A673 (cell line): ENCODE data around the gene IL17B. TPM values are rescaled to one million over a fixed set of nuclear protein-coding genes. Genes with fewer than 3 reads are reported as not detected.

ENCODE experiments used
- BruUV-seq: library from RNA; stranded (reverse); fragments of 400-500 nt; replicated peaks from 2 replicates; lab custom pipeline; 2021; lab: Mats Ljungman, UMichigan
- CTCF ChIA-PET: fragments of 300-600 bp; sonication (Branson Sonifier 250); formaldehyde crosslinking; loops from one replicate; lab custom pipeline; 2022; ENCODE audit warnings: antibody characterized with exemption; lab: Charles Lee
- POLR2A ChIA-PET: fragments of 300-600 bp; sonication (Branson Sonifier 250); formaldehyde crosslinking; loops from one replicate; lab custom pipeline; 2022; ENCODE audit warnings: antibody characterized with exemption; ENCODE audit not compliant: low non-redundant PET; lab: Charles Lee
- DNase-seq: peaks from one replicate; pipeline ENCODE4 v3.0.0-alpha.2; 2015; ENCODE audit warnings: low spot score
- H3K27ac ChIP-seq: fragments of 200-600 bp; sonication (generic); 2 replicates; pipeline ENCODE4 v1.5.1; 2016; ENCODE audit warnings: mixed run types, low read depth, mild to moderate bottlenecking, mixed read lengths, antibody characterized with exemption, low read length; ENCODE audit not compliant: poor library complexity, severe bottlenecking
- H3K27me3 ChIP-seq: fragments of 200-600 bp; sonication (generic); replicated peaks from 2 replicates; pipeline ENCODE4 v1.6.1; 2017; ENCODE audit warnings: mixed run types, low read depth, mild to moderate bottlenecking, mixed read lengths, antibody characterized with exemption, low read length; ENCODE audit not compliant: insufficient read depth, poor library complexity
- H3K36me3 ChIP-seq: fragments of 200-600 bp; sonication (generic); 2 replicates; pipeline ENCODE4 v1.6.1; 2016; ENCODE audit warnings: mixed run types, mild to moderate bottlenecking, mixed read lengths, antibody characterized with exemption, low read length; ENCODE audit not compliant: insufficient read depth, poor library complexity, severe bottlenecking
- H3K4me1 ChIP-seq: fragments of 200-600 bp; sonication (generic); 2 replicates; pipeline ENCODE4 v1.6.1; 2017; ENCODE audit warnings: mixed run types, mild to moderate bottlenecking, mixed read lengths, antibody characterized with exemption, low read length; ENCODE audit not compliant: insufficient read depth, poor library complexity, severe bottlenecking
- H3K4me3 ChIP-seq: fragments of 200-600 bp; sonication (generic); 2 replicates; pipeline ENCODE4 v1.5.1; 2016; ENCODE audit warnings: low read depth, mixed run types, mild to moderate bottlenecking, mixed read lengths, low read length; ENCODE audit not compliant: poor library complexity, severe bottlenecking
- H3K9me3 ChIP-seq: fragments of 200-600 bp; sonication (generic); 2 replicates; pipeline ENCODE4 v1.6.1; 2016; ENCODE audit warnings: mixed run types, low read depth, mild to moderate bottlenecking, mixed read lengths, antibody characterized with exemption, low read length; ENCODE audit not compliant: poor library complexity, severe bottlenecking
- EZH2 ChIP-seq: fragments of 200-600 bp; sonication (generic); IDR thresholded peaks from 2 replicates; pipeline ENCODE4 v1.6.1; 2017; ENCODE audit warnings: borderline replicate concordance, low read depth, mild to moderate bottlenecking, mixed read lengths, antibody characterized with exemption, low read length; ENCODE audit not compliant: poor library complexity, severe bottlenecking
- intact Hi-C: fragments of 100-400 bp; cut with micrococcal nuclease; formaldehyde crosslinking; loops from one replicate; pipeline ENCODE4 v1.10.0; 2022; ENCODE audit not compliant: unreplicated experiment
- total RNA-seq: library from RNA; stranded (reverse); gene quantifications from 2 replicates; pipeline ENCODE4 v1.2.3, GENCODE V29; 2021
- TF ChIP-seq, protein P1 (sequence below): fragments of 300-800, 200-600 bp; sonication (generic); conservative IDR thresholded peaks from 2 replicates; pipeline ENCODE4 v1.5.1; 2017; ENCODE audit warnings: low read depth, mild to moderate bottlenecking, antibody characterized with exemption, low read length, moderate library complexity, mixed read lengths

The IL17B gene
- total RNA-seq, 1 experiment from 2014 or later: not detected

DNA sequence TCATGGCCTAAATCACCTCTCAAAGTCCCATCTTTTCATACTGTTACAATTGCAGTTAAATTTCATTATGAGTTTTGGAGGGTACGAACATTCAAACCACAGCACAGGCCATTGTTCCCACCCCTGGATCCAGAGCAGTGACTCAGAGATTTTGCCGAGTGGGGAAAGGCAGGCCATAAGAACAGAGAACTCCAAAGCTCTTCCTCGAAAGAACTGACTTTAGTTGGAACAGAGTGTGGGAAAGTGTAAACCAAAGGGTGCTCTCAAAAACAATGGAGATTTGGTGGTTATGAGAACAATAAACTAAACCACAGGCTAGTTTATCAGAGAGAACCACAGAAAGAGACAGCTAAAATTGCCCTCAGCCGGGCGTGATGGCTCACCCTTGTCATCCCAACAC lies 53.2 kb downstream of the IL17B start:
- intact Hi-C loops: no loop called here
- Histone ChIP-seq H3K36me3 (no peaks in the 10 kb centered on the region), H3K4me1 (peaks cover 5% of the 10 kb centered on the region), H3K4me3 (no peak overlapping the region), H3K27me3 (no peaks in the 10 kb centered on the region), H3K27ac (no peak overlapping the region), H3K9me3 (no peaks in the 10 kb centered on the region)
- no TSS peak for BruUV-seq
- ChIA-PET CTCF (no interaction called here), POLR2A (no interaction called here)
- TF ChIP-seq EZH2: no peak
- TF ChIP-seq, protein P1, sequence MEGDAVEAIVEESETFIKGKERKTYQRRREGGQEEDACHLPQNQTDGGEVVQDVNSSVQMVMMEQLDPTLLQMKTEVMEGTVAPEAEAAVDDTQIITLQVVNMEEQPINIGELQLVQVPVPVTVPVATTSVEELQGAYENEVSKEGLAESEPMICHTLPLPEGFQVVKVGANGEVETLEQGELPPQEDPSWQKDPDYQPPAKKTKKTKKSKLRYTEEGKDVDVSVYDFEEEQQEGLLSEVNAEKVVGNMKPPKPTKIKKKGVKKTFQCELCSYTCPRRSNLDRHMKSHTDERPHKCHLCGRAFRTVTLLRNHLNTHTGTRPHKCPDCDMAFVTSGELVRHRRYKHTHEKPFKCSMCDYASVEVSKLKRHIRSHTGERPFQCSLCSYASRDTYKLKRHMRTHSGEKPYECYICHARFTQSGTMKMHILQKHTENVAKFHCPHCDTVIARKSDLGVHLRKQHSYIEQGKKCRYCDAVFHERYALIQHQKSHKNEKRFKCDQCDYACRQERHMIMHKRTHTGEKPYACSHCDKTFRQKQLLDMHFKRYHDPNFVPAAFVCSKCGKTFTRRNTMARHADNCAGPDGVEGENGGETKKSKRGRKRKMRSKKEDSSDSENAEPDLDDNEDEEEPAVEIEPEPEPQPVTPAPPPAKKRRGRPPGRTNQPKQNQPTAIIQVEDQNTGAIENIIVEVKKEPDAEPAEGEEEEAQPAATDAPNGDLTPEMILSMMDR: no peak
- no peak for DNase-seq

DNA sequence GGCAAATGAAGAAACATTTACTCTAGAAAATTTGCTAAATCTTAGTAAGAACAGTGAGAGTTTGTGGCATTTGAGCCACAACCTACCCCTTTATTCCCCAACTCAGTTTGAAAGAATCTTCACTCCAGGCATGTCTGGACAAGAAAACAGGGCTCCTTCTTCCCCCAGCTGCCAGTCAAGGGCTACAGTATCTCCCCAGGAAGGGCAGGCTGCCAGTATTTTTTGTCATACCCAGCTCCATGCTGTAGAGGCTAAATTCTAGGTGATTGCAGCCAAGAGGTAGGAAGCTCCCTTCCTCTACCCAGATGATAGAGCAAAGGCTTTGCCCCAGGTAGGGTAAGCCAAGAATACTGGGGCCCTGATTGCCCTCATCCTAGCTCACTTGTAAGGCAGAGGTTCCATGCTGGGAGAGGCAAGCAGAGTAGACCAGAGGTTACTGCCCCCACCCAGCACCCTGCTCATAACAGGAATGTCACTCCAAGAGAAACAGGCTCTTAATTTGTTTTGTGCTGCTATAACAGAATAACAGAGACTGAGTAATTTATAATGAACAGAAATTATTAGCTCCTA lies 53.8 kb downstream of the IL17B start:
- TF ChIP-seq, protein P1: no peak
- TF ChIP-seq EZH2: no peak
- ChIA-PET CTCF (no interaction called here), POLR2A (interaction anchor here (0.9 kb wide), 1 partner anchor 53 kb away, joined by 4 read pairs; no protein-coding TSS in a partner anchor)
- DNase-seq: no peak
- no peaks in the 10 kb centered on the region for H3K27me3 ChIP-seq
- H3K36me3 ChIP-seq: no peaks in the 10 kb centered on the region
- H3K27ac ChIP-seq: no peak overlapping the region
- BruUV-seq: no TSS peak
- intact Hi-C loops: no loop called here
- peaks cover 11% of the 10 kb centered on the region for H3K4me1 ChIP-seq
- H3K9me3 ChIP-seq: no peaks in the 10 kb centered on the region
- no peak overlapping the region for H3K4me3 ChIP-seq

DNA sequence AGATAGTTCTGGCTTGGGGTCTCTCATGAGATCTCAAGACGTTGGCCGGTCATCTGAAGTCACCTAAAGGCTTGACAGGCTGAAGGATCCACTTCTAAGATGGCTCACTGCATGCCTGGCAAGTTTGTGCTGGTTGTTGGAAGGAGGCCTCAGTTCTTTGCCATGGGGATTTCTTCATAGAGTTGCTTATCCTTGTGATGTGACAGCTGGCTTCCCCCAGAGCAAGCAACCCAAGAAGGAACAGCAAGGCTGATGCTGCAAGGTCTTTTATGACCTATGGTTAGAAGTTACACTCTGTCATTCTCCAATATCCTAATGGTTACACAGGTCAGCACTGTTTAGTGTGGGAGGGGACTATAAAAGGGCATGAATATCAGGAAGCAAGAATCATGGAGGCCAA lies 54.5 kb downstream of the IL17B start:
- CTCF ChIA-PET: no interaction called here
- TF ChIP-seq, protein P1: no peak
- no peak for TF ChIP-seq EZH2

More for the DNA sequence above, 54.5 kb downstream of the IL17B start:
- H3K4me1 ChIP-seq: peaks cover 11% of the 10 kb centered on the region
- intact Hi-C loops: no loop called here
- H3K27ac ChIP-seq: no peak overlapping the region
- no peaks in the 10 kb centered on the region for H3K36me3 ChIP-seq
- POLR2A ChIA-PET: interaction anchor here (0.9 kb wide), 1 partner anchor 52 kb away, joined by 4 read pairs; no protein-coding TSS in a partner anchor
- no peak for DNase-seq
- no TSS peak for BruUV-seq
- H3K27me3 ChIP-seq: no peaks in the 10 kb centered on the region
- H3K9me3 ChIP-seq: no peaks in the 10 kb centered on the region
- H3K4me3 ChIP-seq: no peak overlapping the region

Other genes with a start within 250 kb of the IL17B start
- gene ABLIM3, start 237.8 kb downstream of the IL17B start, total RNA-seq: not detected in 2 replicates
- gene AFAP1L1, start 107.4 kb downstream of the IL17B start, total RNA-seq: 0.21 and 0.46 TPM in 2 replicates
- 33.2 and 37.2 TPM in 2 replicates for gene GRPEL2, start 33.8 kb downstream of the IL17B start, total RNA-seq
- gene PCYOX1L, start 21.2 kb downstream of the IL17B start, total RNA-seq: 1.8 and 2.9 TPM in 2 replicates
- 237 and 244 TPM in 2 replicates for gene CSNK1A1, start 172.1 kb upstream of the IL17B start, total RNA-seq
- gene ARHGEF37, start 202.2 kb upstream of the IL17B start, total RNA-seq: 0.64 and 1.7 TPM in 2 replicates